Calu3 (cell line): ENCODE results near the gene CLEC4E. TPM values are rescaled to one million over a fixed set of nuclear protein-coding genes. Genes with fewer than 3 reads are reported as not detected.
"Not testable (repeated sequence)": the region's sequence is repeated elsewhere in the genome, so short reads cannot be mapped to it uniquely, and the experiment has no call there.

Experiments used
- BruUV-seq: library from RNA; stranded (reverse); fragments of 400-500 nt; replicated peaks from 2 replicates; lab custom pipeline; 2021; lab: Mats Ljungman, UMichigan
- CTCF ChIA-PET: fragments of 300-600 bp; sonication (Branson Sonifier 250); formaldehyde crosslinking; loops from one replicate; lab custom pipeline; 2022; ENCODE audit warnings: antibody characterized with exemption; lab: Charles Lee
- DNase-seq: peaks from one replicate; pipeline ENCODE4 v3.0.0; 2022
- H3K27ac Mint-ChIP-seq: one replicate; pipeline ENCODE4 v1.8.0; 2022; ENCODE audit warnings: mixed read lengths; ENCODE audit not compliant: unreplicated experiment
- H3K27me3 Mint-ChIP-seq: one replicate; pipeline ENCODE4 v1.8.0; 2022; ENCODE audit warnings: mixed read lengths; ENCODE audit not compliant: unreplicated experiment
- H3K36me3 Mint-ChIP-seq: one replicate; pipeline ENCODE4 v1.8.0; 2022; ENCODE audit warnings: mild to moderate bottlenecking, moderate library complexity, mixed read lengths; ENCODE audit not compliant: insufficient read depth, unreplicated experiment
- H3K4me1 Mint-ChIP-seq: one replicate; pipeline ENCODE4 v1.8.0; 2022; ENCODE audit warnings: mild to moderate bottlenecking, low read depth, mixed read lengths; ENCODE audit not compliant: unreplicated experiment
- H3K4me3 Mint-ChIP-seq: one replicate; pipeline ENCODE4 v1.8.0; 2022; ENCODE audit warnings: mild to moderate bottlenecking, low read depth, moderate library complexity, mixed read lengths; ENCODE audit not compliant: unreplicated experiment
- H3K9me3 Mint-ChIP-seq: one replicate; pipeline ENCODE4 v1.8.0; 2022; ENCODE audit warnings: low read depth, mixed read lengths; ENCODE audit not compliant: unreplicated experiment
- CTCF ChIP-seq: fragments of 200-600 bp; IDR thresholded peaks from one replicate; pipeline ENCODE4 v1.8.0; 2022; ENCODE audit warnings: antibody characterized with exemption; ENCODE audit not compliant: unreplicated experiment
- intact Hi-C: fragments of 100-400 bp; cut with micrococcal nuclease; formaldehyde crosslinking; loops from one replicate; pipeline ENCODE4 v1.10.0; 2022; ENCODE audit not compliant: unreplicated experiment
- total RNA-seq: library from RNA; stranded (reverse); gene quantifications from 2 replicates; pipeline ENCODE4 v1.2.3, GENCODE V29; 2022

CLEC4E gene
- total RNA-seq, 1 experiment from 2014 or later, result not detected

- CTCF ChIA-PET, result interaction anchor here (1.1 kb wide), 1 partner anchor 67 kb away, joined by 6 read pairs; no protein-coding TSS in a partner anchor
- no peak for DNase-seq
- no peaks in the 10 kb centered on the region for H3K9me3 Mint-ChIP-seq
- H3K4me3 Mint-ChIP-seq, result no peak overlapping the region
- TF ChIP-seq CTCF, result no peak
- BruUV-seq, result no TSS peak
- intact Hi-C loops, result loop anchor here (5.0 to 10.0 kb wide), 2 partner anchors 353 to 506 kb away; no protein-coding TSS in a partner anchor
- H3K27ac Mint-ChIP-seq, result no peak overlapping the region
- H3K27me3 Mint-ChIP-seq, result peaks cover 16% of the 10 kb centered on the region
- H3K36me3 Mint-ChIP-seq, result no peaks in the 10 kb centered on the region
- H3K4me1 Mint-ChIP-seq, result peaks cover 10% of the 10 kb centered on the region
These were observed 857 bp upstream of the CLEC4E start for GRCh38 chr12:8541562-8541961.

DNA sequence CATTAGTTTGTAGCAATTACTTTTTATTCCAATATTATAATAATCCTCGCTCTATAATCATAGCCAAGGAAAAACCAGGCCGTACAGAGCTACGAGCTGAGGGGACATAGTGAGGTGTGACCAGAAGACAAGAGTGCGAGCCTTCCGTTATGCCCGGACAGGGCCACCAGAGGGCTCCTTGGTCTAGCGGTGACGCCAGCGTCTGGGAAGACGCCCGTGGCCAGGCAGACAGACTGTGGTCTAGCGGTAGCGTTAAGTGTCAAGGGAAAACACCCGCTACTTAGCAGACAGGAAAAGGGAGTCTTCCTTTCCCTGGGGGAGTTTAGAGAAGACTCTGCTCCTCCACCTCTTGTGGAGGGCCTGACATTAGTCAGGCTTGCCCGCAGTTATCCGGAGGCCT, 2.9 kb downstream of the CLEC4E start:
- H3K27ac Mint-ChIP-seq, intact Hi-C loops, H3K4me1 Mint-ChIP-seq, CTCF ChIA-PET, BruUV-seq, H3K4me3 Mint-ChIP-seq, H3K36me3 Mint-ChIP-seq, H3K9me3 Mint-ChIP-seq: not testable (repeated sequence)
- peaks cover 39% of the 10 kb centered on the region for H3K27me3 Mint-ChIP-seq
- DNase-seq, result peak; percentile 8

- no peak for DNase-seq
- CTCF ChIA-PET, result no interaction called here
- Mint-ChIP-seq H3K4me1 (no peaks in the 10 kb centered on the region), H3K9me3 (no peaks in the 10 kb centered on the region), H3K36me3 (no peaks in the 10 kb centered on the region), H3K4me3 (no peak overlapping the region), H3K27ac (no peak overlapping the region), H3K27me3 (peaks cover 42% of the 10 kb centered on the region)
- BruUV-seq, result no TSS peak
- intact Hi-C loops, result no loop called here
- no peak for TF ChIP-seq CTCF
These were observed 8.7 kb downstream of the CLEC4E start for GRCh38 chr12:8532045-8532444.

DNA sequence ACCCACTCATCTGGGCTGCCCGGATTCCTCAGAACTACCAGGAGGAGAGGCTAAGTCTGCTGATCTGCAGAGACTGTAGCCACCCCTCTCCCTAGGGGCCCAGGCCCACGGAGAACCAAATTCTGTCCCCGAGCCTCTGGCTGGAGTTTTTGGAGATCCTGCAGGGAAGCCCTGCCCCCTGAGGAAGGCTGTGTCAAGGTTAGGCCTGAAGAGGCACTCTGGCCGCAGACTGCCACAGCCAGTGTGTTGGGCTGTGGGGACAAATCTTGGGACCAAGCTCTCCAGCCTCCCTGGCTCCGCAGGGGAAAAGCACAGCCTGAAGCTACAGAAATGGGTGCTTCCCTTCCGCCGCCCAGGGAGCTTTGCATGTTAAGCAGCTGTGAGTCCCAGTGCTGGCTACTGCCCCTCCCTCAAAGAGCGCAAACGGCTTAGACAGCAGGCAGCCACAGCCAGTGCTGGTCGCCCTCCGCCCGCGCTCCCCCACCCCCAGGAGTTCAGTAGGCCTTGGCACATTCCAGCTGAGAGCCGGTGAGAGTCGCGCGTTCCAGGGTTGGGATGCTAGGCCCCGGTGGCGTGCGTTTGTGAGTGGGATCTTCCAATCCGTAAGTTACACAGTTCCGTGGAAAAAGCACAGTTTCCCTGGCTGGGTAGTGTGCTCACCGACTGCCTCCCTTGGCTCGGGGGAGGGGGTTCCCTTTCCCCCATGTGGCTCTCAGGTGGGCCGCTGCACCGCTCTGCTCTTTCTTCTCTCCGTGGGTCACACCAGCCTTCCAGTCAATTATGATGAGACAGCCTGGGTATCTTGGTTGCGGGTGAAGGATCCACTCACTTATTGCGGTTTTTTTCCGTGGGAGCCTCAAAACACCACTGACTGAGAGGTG, 13.2 kb downstream of the CLEC4E start:
- CTCF ChIA-PET, result no interaction called here

More for the DNA sequence above, 13.2 kb downstream of the CLEC4E start:
- intact Hi-C loops, result no loop called here
- H3K27ac Mint-ChIP-seq, result no peak overlapping the region
- no peak overlapping the region for H3K4me3 Mint-ChIP-seq
- no peak for TF ChIP-seq CTCF
- no TSS peak for BruUV-seq
- peaks cover 60% of the 10 kb centered on the region for H3K27me3 Mint-ChIP-seq
- H3K9me3 Mint-ChIP-seq, result peaks cover 3% of the 10 kb centered on the region
- DNase-seq, result no peak
- H3K4me1 Mint-ChIP-seq, result no peaks in the 10 kb centered on the region
- no peaks in the 10 kb centered on the region for H3K36me3 Mint-ChIP-seq
